IMR-90 (cell line): ENCODE data around the gene PAX8. TPM values are rescaled to one million over a fixed set of nuclear protein-coding genes. Genes with fewer than 3 reads are reported as not detected.

ENCODE experiments used
- ATAC-seq: fragments of 200-7000 bp; cut with Tn5 transposase; 2 replicates; pipeline ENCODE4 v1.9.1; 2020; ENCODE audit warnings: low read depth, mild to moderate bottlenecking, moderate library complexity
- BruUV-seq: library from RNA; stranded (reverse); fragments of 400-500 nt; replicated peaks from 2 replicates; lab custom pipeline; 2021; lab: Mats Ljungman, UMichigan
- CTCF ChIA-PET: fragments of 300-600 bp; formaldehyde crosslinking; extraction: SDS; loops from one replicate; lab custom pipeline; 2021; ENCODE audit warnings: antibody characterized with exemption; lab: Yijun Ruan, JAX
- POLR2A ChIA-PET: fragments of 300-600 bp; sonication (Branson Sonifier 250); formaldehyde crosslinking; loops from one replicate; lab custom pipeline; 2022; ENCODE audit warnings: antibody characterized with exemption; ENCODE audit not compliant: unreplicated experiment; lab: Charles Lee
- DNase-seq: peaks from one replicate; pipeline ENCODE4 v3.0.0; 2013
- H2AFZ ChIP-seq: replicated peaks from 2 replicates; pipeline ENCODE3; 2013; ENCODE audit warnings: low read length, mild to moderate bottlenecking; ENCODE audit not compliant: poor library complexity
- H2AK5ac ChIP-seq: 2 replicates; pipeline ENCODE4 v1.6.1; 2013; ENCODE audit warnings: low read depth, low read length, inconsistent platforms
- H2AK9ac ChIP-seq: replicated peaks from 2 replicates; pipeline ENCODE3; 2013; ENCODE audit warnings: mild to moderate bottlenecking, low read depth, low read length, moderate library complexity; ENCODE audit not compliant: poor library complexity
- H2BK120ac ChIP-seq: 2 replicates; pipeline ENCODE4 v1.6.1; 2013; ENCODE audit warnings: low read depth, low read length, inconsistent platforms
- H2BK15ac ChIP-seq: 3 replicates; pipeline ENCODE4 v1.6.1; 2013; ENCODE audit warnings: low read depth, low read length, inconsistent platforms
- H2BK20ac ChIP-seq: 2 replicates; pipeline ENCODE4 v1.6.1; 2013; ENCODE audit warnings: low read depth, mild to moderate bottlenecking, inconsistent platforms, low read length, moderate library complexity
- H2BK5ac ChIP-seq: 2 replicates; pipeline ENCODE4 v1.6.1; 2013; ENCODE audit warnings: mild to moderate bottlenecking, low read depth, low read length, inconsistent platforms; ENCODE audit not compliant: poor library complexity, severe bottlenecking
- H3K14ac ChIP-seq: replicated peaks from 2 replicates; pipeline ENCODE4 v1.6.1; 2013; ENCODE audit warnings: low read depth, low read length, inconsistent platforms
- H3K18ac ChIP-seq: 2 replicates; pipeline ENCODE4 v1.6.1; 2013; ENCODE audit warnings: low read depth, low read length, control low read depth
- H3K23ac ChIP-seq: 2 replicates; pipeline ENCODE4 v1.6.1; 2013; ENCODE audit warnings: low read depth, low read length, inconsistent platforms
- H3K27ac ChIP-seq: 2 replicates; pipeline ENCODE4 v1.5.1; 2013; ENCODE audit warnings: mild to moderate bottlenecking, control low read depth, low read length; ENCODE audit not compliant: insufficient read depth
- H3K27me3 ChIP-seq: 2 replicates; pipeline ENCODE4 v1.6.1; 2013; ENCODE audit warnings: low read length; ENCODE audit not compliant: control insufficient read depth, insufficient read depth
- H3K36me3 ChIP-seq: 2 replicates; pipeline ENCODE4 v1.6.1; 2013; ENCODE audit warnings: low read length, mixed read lengths; ENCODE audit not compliant: control insufficient read depth, insufficient read depth
- H3K4ac ChIP-seq: 2 replicates; pipeline ENCODE4 v1.6.1; 2013; ENCODE audit warnings: low read depth, low read length, inconsistent platforms
- H3K4me1 ChIP-seq: 2 replicates; pipeline ENCODE4 v1.6.1; 2013; ENCODE audit warnings: low read length, mixed read lengths; ENCODE audit not compliant: control insufficient read depth, insufficient read depth
- H3K4me2 ChIP-seq: 2 replicates; pipeline ENCODE4 v1.6.1; 2013; ENCODE audit warnings: low read depth, mild to moderate bottlenecking, control low read depth, low read length, moderate library complexity
- H3K4me3 ChIP-seq: 2 replicates; pipeline ENCODE4 v1.5.1; 2013; ENCODE audit warnings: low read depth, mild to moderate bottlenecking, control low read depth, low read length, moderate library complexity; ENCODE audit not compliant: insufficient read depth
- H3K56ac ChIP-seq: 2 replicates; pipeline ENCODE4 v1.6.1; 2013; ENCODE audit warnings: low read length, inconsistent platforms; ENCODE audit not compliant: insufficient read depth; ENCODE audit errors: extremely low read depth
- H3K79me1 ChIP-seq, 2 experiments: 2 replicates each; pipeline ENCODE4 v1.6.1; 2013; ENCODE audit warnings: low read length in 2 of 2, inconsistent platforms in 1 of 2, low read depth in 1 of 2
- H3K9ac ChIP-seq: 2 replicates; pipeline ENCODE4 v1.6.1; 2013; ENCODE audit warnings: low read depth, low read length, control low read depth
- H3K9me1 ChIP-seq: 2 replicates; pipeline ENCODE4 v1.6.1; 2013; ENCODE audit warnings: low read length, inconsistent platforms; ENCODE audit not compliant: insufficient read depth
- H3K9me3 ChIP-seq: 2 replicates; pipeline ENCODE4 v1.6.1; 2013; ENCODE audit warnings: low read length; ENCODE audit not compliant: control insufficient read depth, insufficient read depth
- H4K20me1 ChIP-seq: 2 replicates; pipeline ENCODE4 v1.6.1; 2013; ENCODE audit warnings: low read length, inconsistent platforms; ENCODE audit not compliant: insufficient read depth
- H4K5ac ChIP-seq: 2 replicates; pipeline ENCODE4 v1.6.1; 2013; ENCODE audit warnings: mild to moderate bottlenecking, low read depth, low read length, control low read depth
- H4K8ac ChIP-seq, 2 experiments: 2 replicates each; pipeline ENCODE4 v1.6.1; 2013; ENCODE audit warnings: low read depth in 2 of 2, low read length in 2 of 2, control low read depth in 1 of 2, inconsistent platforms in 1 of 2
- H4K91ac ChIP-seq: 2 replicates; pipeline ENCODE4 v1.6.1; 2013; ENCODE audit warnings: low read depth, low read length, inconsistent platforms; ENCODE audit not compliant: insufficient read depth
- BHLHE40 ChIP-seq: fragments of 150-350 bp; IDR thresholded peaks from 2 replicates; pipeline ENCODE4 v1.6.1; 2016; ENCODE audit warnings: mild to moderate bottlenecking, low read depth, low read length
- ELK1 ChIP-seq: fragments of 150-350 bp; IDR thresholded peaks from 2 replicates; pipeline ENCODE4 v1.6.1; 2016; ENCODE audit warnings: low read depth, mild to moderate bottlenecking, low read length, moderate library complexity, borderline replicate concordance
- FOS ChIP-seq: fragments of 150-350 bp; IDR thresholded peaks from 2 replicates; pipeline ENCODE4 v1.6.1; 2016; ENCODE audit warnings: low read depth, low read length
- MAFK ChIP-seq: IDR thresholded peaks from 2 replicates; pipeline ENCODE4 v1.6.1; 2012; ENCODE audit warnings: low read depth, low read length, improper control_type of control experiment
- MXI1 ChIP-seq: IDR thresholded peaks from 2 replicates; pipeline ENCODE4 v1.6.1; 2012; ENCODE audit warnings: low read depth, mild to moderate bottlenecking, low read length, moderate library complexity, borderline replicate concordance
- POLR2A ChIP-seq: IDR thresholded peaks from 2 replicates; pipeline ENCODE4 v1.6.1; 2012; ENCODE audit warnings: mild to moderate bottlenecking, low read depth, low read length
- RAD21 ChIP-seq: IDR thresholded peaks from 2 replicates; pipeline ENCODE4 v1.6.1; 2012; ENCODE audit warnings: low read length, improper control_type of control experiment
- WGBS, 2 experiments: methylation state at CpG; one replicate each; pipeline versions ENCODE4 v1.1.5 to v1.1.7; 2013; ENCODE audit warnings: missing lambda C conversion rate in 2 of 2; ENCODE audit not compliant: insufficient read length in 1 of 2; ENCODE audit errors: extremely low coverage in 2 of 2; 5-methylcytosine and 5-hydroxymethylcytosine counted together
- dilution Hi-C: fragments of 300-500 bp; cut with HindIII; formaldehyde crosslinking; loops from one replicate; pipeline ENCODE4 v1.14.3; 2018; ENCODE audit warnings: low sequenced_read_pairs; ENCODE audit not compliant: unreplicated experiment
- in situ Hi-C: fragments of 300-500 bp; cut with MboI; formaldehyde crosslinking; loops from 3 replicates; pipeline ENCODE4 v1.14.3; 2019; ENCODE audit warnings: low sequenced_read_pairs, inconsistent platforms, mixed read lengths
- intact Hi-C: fragments of 100-400 bp; cut with micrococcal nuclease; formaldehyde crosslinking; loops from 2 replicates; pipeline ENCODE4 v1.10.0; 2022
- polyA plus RNA-seq, 3 experiments: library from polyadenylated mRNA; depleted of rRNA; stranded (reverse); fragments of >200 nt; gene quantifications; 2 replicates each; pipeline ENCODE4 v1.2.3, GENCODE V29; 2012; ENCODE audit warnings: low replicate concordance in 1 of 3
- total RNA-seq: library from RNA; depleted of rRNA; stranded (reverse); fragments of >200 nt; gene quantifications from 2 replicates; pipeline ENCODE4 v1.2.3, GENCODE V29; 2012
- TF ChIP-seq, protein P1 (sequence below): fragments of 150-350 bp; IDR thresholded peaks from 2 replicates; pipeline ENCODE4 v1.6.1; 2017; ENCODE audit warnings: mild to moderate bottlenecking, antibody characterized with exemption, low read length, low read depth

The PAX8 gene
- total and polyA plus RNA-seq, 2 of the 4 experiments (the other 2 are of a cell fraction): 0.18 to 1.5 TPM

DNA sequence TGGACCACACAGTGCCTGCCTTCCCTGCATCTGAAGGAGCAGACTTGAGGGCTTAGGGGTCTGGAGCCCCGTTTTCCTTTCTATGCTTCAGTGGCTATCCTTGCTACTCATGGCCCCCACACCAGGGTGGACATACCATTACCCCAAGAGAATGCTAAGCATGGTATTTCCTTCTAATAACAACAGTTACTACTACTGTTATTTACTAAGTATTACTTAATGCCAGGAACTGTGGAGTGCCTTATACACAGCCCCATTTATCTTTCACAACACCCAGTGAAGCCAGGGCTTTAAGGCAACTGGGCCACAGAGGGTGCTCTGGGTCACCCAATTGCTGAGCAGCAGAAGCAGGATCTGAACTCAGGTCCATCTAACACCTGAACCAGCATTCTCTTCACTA is 5.8 kb upstream of the PAX8 start:
- peak overlapping the region; percentile 98 for H4K91ac ChIP-seq
- H2BK20ac ChIP-seq: peak overlapping the region; percentile 56
- H2BK120ac ChIP-seq: peak overlapping the region; percentile 99
- ChIA-PET CTCF (no interaction called here), POLR2A (no interaction called here)
- peak overlapping the region; percentile 53 for H3K56ac ChIP-seq
- H3K4me3 ChIP-seq: no peak overlapping the region
- no CpG with 5 or more reads among the region's 1 CpG for WGBS, 2 experiments
- peaks cover 3% of the 10 kb centered on the region; the same call in 1 of the 2 replicates for H3K27me3 ChIP-seq
- peak overlapping the region; percentile 73 for H4K5ac ChIP-seq
- H3K4ac ChIP-seq: peak overlapping the region; percentile 99
- peak overlapping the region; percentile 99 for H2BK15ac ChIP-seq
- dilution Hi-C loops: no loop called here
- H4K8ac ChIP-seq: peak overlapping the region; percentile 93 to 97
- in situ Hi-C loops: no loop called here
- intact Hi-C loops: no loop called here
- H3K4me1 ChIP-seq: peaks cover 19% of the 10 kb centered on the region
- no peaks in the 10 kb centered on the region for H3K9me3 ChIP-seq
- peak overlapping the region; percentile 89 for H3K23ac ChIP-seq
- H3K18ac ChIP-seq: peak overlapping the region; percentile 82
- peak overlapping the region; percentile 3; the same call in 1 of the 2 replicates for H3K4me2 ChIP-seq
- H3K14ac ChIP-seq: peak overlapping the region; percentile 86
- H3K79me1 ChIP-seq: no peaks in the 10 kb centered on the region
- H3K9me1 ChIP-seq: peaks cover 12% of the 10 kb centered on the region
- BruUV-seq: no TSS peak
- H2BK5ac ChIP-seq: peak overlapping the region; percentile 100
- H3K36me3 ChIP-seq: no peaks in the 10 kb centered on the region
- peak overlapping the region; percentile 47 for H2AFZ ChIP-seq
- TF ChIP-seq FOS (no peak), MAFK (no peak), BHLHE40 (no peak), POLR2A (no peak), ELK1 (no peak), RAD21 (no peak), MXI1 (no peak)
- TF ChIP-seq, protein P1, sequence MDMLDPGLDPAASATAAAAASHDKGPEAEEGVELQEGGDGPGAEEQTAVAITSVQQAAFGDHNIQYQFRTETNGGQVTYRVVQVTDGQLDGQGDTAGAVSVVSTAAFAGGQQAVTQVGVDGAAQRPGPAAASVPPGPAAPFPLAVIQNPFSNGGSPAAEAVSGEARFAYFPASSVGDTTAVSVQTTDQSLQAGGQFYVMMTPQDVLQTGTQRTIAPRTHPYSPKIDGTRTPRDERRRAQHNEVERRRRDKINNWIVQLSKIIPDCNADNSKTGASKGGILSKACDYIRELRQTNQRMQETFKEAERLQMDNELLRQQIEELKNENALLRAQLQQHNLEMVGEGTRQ: no peak
- peak overlapping the region; percentile 96 for H2AK9ac ChIP-seq
- ATAC-seq: peak; percentile 22
- H2AK5ac ChIP-seq: peak overlapping the region; percentile 99
- 0 out of 2 replicates have a peak overlapping the region, but pooled peaks have one; percentile 21 for H3K9ac ChIP-seq
- H3K27ac ChIP-seq: peak overlapping the region; percentile 63
- H4K20me1 ChIP-seq: no peaks in the 10 kb centered on the region
- peak; percentile 24 for DNase-seq
